GDM1 (cell line): ENCODE data around the gene SLC22A6.

Experiments
- DNase-seq: peaks from one replicate; lab custom pipeline; 2025; lab: John Stamatoyannopoulos, UW

The SLC22A6 gene

GRCh38 chr11:62931499-62932278 is 53.1 kb downstream of the SLC22A6 start:
- DNase-seq, result no peak

- DNase-seq, result no peak
Observed at GRCh38 chr11:62930666-62931065, 54.1 kb downstream of the SLC22A6 start.

DNA sequence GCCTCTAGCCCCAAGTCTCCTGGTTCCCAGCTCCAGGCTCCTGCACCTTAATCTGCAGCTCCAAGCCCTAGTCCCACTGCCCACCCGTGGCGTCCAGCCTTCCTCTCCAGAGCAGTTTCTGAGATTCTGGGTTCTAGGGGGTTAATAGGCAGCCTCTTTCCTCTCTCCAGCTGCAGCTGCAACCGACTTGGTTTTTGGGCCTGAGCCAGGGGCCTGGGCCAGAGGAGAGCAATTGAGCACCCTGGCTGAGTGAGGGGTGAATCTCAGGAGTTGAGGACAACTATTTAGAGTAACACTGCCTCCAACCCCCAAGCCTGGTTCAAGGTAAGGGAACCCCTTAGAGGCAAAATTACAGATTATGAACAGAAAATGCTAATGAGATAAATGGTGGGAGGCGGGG is 54.6 kb downstream of the SLC22A6 start:
- no peak for DNase-seq

- DNase-seq, result no peak
Observed at GRCh38 chr11:62928011-62928410, 56.8 kb downstream of the SLC22A6 start.

GRCh38 chr11:62926680-62927455 is 57.9 kb downstream of the SLC22A6 start:
- no peak for DNase-seq
